ENCODE data around the gene AQP11.
"Not testable (repeated sequence)": the region's sequence is repeated elsewhere in the genome, so short reads cannot be mapped to it uniquely, and the experiment has no call there.

The AQP11 gene

DNA sequence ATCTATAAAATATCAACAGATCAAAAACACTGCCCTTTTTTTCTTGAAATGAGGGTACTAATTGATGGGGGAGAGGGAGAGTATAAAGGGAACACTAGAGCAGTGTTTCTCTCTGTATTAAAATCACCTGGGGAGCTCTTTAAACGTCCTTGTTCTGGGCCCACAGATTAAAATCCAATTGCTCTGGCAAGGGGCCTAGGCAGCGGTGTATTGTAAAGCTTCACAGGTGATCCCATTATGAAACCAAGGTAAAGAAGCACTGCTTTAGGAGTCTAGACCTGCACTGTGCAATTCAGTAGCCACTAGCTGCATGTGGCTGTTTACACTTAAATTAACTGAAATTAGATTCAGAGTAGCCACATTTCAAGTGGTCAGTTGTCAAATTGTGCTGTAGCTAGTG lies 3.0 kb downstream of the AQP11 start:
- no peak for DNase-seq (ENCODE audit: low read depth)

- DNase-seq (ENCODE audit: low read depth): no peak
Measured at GRCh38 chr11:77593883-77594282, 4.1 kb downstream of the AQP11 start.

DNA sequence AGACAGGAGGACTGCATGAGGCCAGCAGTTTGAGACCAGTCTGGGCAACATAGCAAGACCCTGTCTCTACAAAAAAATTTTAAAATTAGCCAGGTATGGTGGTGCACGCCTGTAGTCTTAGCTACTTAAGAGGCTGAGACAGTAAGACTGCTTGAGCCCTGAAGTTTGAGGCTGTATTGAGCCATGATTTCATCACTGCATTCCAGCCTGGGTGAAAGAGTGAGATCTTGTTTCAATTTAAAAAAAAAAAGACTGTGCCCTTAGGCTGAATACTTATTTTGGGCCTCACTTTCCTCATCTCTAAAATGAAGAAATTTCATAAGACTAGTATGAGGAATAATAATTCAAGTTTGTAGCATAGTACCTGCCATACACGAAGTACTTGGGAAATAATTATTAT lies 6.9 kb downstream of the AQP11 start:
- no peak for DNase-seq (ENCODE audit: low read depth)

DNA sequence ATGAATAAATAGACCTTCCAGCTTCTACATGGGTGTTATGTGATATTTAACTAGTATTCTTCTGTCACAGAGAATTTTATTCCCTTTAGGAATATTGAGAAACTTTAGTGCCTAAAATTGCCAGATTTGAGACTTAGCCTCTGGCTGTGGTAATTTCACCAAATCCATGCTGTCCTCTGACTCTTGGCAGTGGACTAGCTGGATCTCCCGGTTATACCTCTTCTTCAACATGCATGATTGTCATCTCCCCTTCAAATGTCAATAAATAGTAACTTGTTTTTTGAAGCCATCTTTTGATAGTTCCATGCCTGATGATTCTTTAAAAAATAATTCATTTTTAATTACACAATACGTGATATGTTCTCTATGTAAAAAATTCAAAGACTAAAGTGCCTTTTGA lies 8.4 kb downstream of the AQP11 start:
- no peak for DNase-seq (ENCODE audit: low read depth)

DNA sequence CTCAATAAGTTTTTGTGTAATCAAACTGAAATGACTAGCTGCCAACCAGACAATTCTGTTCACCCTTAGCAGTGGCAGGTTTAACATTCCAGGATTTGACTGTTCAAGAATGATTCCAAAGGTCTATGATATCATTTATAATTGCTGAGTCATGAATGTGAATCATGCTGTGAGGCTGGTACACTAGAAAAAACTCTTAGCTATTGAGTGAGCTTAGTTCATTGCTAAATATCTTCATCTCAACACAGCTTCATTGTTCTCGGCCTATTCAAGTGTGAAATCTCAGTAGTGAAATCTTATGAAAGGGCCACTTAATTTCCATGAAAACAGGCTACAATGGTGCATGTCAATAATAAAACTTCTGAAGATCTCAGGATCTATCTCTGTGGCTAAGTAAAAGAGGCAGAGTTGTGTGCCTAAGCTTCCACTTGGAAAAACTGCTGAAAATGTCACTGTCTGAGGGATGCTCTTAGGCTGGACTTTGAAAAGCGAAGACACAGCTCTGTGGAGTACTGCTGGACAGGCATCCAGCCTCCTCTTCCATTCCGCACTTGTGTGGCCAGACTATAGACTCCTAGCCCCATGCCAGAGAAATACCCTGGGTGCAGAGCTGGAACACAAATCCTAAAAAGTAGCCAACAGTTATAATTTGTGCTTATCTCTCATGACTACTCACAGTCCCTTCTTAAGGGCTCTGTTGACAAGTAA lies 12.8 kb downstream of the AQP11 start:
- no peak for DNase-seq (ENCODE audit: low read depth)

DNA sequence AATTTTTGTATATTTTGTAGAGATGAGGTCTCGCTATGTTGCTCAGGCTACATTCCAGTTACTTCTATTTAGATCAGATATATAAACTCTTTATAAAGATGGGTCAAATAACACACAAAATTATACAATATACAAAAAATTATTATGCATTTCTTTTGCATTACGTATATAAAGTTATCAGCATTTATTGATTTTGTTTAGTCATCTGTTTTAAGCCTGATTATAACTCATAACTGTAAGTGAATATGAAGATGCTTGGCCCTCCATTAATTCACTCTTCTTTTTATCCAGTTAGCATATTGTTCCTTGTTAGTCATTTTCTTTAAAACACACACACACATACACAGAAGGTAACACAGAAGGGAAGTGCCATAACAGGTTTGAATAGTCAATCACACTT lies 14.5 kb downstream of the AQP11 start:
- DNase-seq (ENCODE audit: low read depth): no peak

GRCh38 chr11:77609234-77609633 lies 19.5 kb downstream of the AQP11 start:
- DNase-seq (ENCODE audit: low read depth): no peak

DNA sequence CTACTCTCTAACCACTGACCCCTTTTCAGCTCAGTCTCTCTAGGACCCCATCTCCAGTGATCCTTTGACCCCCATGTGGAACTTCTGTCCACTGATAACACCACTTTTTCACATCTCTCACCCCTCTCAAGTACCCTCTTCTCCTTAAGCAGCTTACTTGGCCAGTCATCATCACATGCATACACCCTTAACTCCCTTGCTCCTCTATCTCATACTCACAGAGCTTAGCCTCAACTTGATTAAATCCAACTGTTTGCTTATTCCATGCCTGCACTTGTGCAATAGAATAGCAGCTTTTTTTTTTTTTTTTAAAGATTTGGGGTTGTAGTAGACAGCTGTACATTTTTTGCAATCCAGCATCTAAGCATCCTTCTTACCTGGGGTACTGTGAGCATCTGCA lies 22.2 kb downstream of the AQP11 start:
- no peak for DNase-seq (ENCODE audit: low read depth)

- DNase-seq (ENCODE audit: low read depth): no peak
Measured at GRCh38 chr11:77617892-77618291, 28.1 kb downstream of the AQP11 start.

- DNase-seq (ENCODE audit: low read depth): no peak
Measured at GRCh38 chr11:77619576-77620198, 29.9 kb downstream of the AQP11 start.

DNA sequence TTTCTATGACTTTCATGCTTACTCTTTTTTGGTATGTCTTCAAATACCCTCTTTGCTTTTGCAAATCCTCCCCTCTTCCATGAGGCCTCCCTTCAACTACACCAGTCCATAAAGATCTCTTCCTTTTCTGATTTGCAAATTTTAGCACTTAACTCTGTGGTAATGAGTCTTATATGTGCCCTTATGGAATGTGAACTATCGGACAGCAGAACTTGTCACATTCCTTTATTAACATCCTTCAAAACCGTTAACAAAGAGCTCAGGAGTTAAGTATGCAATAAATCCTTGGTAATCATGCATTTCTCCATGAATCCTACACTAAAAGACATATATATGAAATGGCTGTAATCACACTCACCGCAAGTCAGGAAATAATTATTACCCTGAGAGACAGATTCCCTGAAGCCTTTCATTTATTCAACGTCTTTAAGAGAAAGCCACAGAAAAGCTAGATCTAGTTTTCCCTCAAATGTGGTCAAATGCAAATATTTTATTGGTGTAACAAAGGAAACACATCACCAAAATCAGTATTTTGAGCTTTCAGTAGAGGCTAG lies 40.5 kb downstream of the AQP11 start:
- no peak for DNase-seq (ENCODE audit: low read depth)

- not testable (repeated sequence) for DNase-seq (ENCODE audit: low read depth)
Measured at GRCh38 chr11:77633926-77634325, 44.2 kb downstream of the AQP11 start.

GRCh38 chr11:77636731-77637344 lies 47.1 kb downstream of the AQP11 start:
- no peak for DNase-seq (ENCODE audit: low read depth)

- DNase-seq (ENCODE audit: low read depth): peak; percentile 65
Measured at GRCh38 chr11:77637345-77638165, 47.8 kb downstream of the AQP11 start, which contains the start of gene CLNS1A. CLNS1A (minus strand) TSS chr11:77637794; CDS start chr11:77637714, 80 bp downstream.

GRCh38 chr11:77642228-77642627 lies 52.5 kb downstream of the AQP11 start:
- no peak for DNase-seq (ENCODE audit: low read depth)

DNA sequence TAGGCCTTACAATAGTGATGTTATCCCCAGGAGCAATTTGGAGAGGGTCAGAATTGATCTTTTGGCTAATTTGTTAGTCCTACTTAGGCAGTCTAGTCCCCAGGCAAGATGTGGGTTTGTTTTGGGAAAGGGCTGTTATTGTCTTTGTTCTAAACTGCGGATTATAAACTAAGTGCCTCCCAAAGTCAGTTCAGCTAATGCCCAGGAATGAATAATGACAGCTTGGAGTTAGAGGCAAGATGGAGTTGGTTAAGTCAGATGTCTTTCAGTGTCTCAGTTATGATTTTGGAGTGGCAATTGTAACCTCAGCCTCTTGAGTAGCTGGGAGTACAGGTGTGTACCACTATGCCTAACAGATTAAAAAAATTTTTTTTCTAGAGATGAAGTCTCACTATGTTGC lies 55.1 kb downstream of the AQP11 start:
- no peak for DNase-seq (ENCODE audit: low read depth)

DNA sequence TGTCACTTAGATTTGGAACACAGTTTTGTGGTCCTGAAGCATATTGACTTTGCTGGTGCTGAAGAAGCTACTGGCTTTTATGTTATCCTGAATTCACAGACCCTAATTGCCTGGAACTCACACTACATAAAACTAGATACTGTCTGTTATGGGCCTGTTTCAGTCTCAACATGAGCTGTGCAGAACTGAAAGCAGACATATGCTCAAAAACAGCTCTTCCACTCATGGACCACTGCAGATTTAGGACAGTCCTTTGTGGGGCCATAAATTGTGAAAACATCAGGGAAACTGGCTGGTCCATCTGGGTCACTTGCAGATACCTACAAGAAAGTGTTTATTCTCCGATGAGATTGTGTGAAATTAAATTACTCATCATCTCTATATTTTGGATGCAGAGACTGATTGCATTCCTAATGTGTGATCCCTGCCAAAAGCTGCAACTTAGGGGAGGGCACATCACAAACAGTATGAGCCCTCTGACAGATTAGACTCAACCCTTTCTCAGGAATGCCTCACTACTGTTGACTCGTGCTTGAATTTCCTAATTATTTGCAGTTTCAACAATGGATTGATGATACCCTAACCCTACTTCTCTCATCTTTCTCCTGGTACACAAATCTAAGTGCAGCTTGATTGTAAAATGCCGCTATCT lies 58.0 kb downstream of the AQP11 start:
- DNase-seq (ENCODE audit: low read depth): no peak

- DNase-seq (ENCODE audit: low read depth): no peak
Measured at GRCh38 chr11:77650123-77650522, 60.4 kb downstream of the AQP11 start.

GRCh38 chr11:77654770-77655434 lies 65.1 kb downstream of the AQP11 start:
- no peak for DNase-seq (ENCODE audit: low read depth)

DNA sequence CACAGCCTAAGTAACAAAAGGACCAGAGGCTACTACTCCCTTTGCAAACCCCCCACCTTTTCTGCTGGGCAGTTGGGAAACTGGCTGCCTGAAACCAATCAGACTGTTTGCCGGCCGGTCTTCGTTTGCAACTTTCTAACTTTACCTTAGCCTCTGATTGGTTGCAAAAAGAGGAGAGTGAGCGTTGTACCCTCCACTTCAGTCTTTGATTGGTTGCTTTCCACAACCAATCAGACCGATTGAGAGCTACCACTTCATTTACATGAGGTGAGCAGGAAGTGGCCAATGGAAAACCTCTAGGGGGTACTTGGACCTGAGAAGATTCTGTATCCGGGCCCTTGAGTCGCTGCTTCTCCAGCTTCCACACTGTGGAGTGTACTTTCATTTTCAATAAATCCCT lies 66.6 kb downstream of the AQP11 start:
- DNase-seq (ENCODE audit: low read depth): no peak
